GM19240 (cell line): ENCODE results near the gene PPFIA1.
"Not testable (repeated sequence)": the region's sequence is repeated elsewhere in the genome, so short reads cannot be mapped to it uniquely, and the experiment has no call there.

Experiments used
- DNase-seq: peaks from one replicate; pipeline ENCODE4 v3.0.0; 2011; ENCODE audit warnings: low spot score; ENCODE audit not compliant: insufficient read length

Gene PPFIA1

GRCh38 chr11:70251659-70252321 is 18.7 kb upstream of the PPFIA1 start:
- DNase-seq = no peak

- no peak for DNase-seq
Measured at GRCh38 chr11:70252844-70253243, 17.6 kb upstream of the PPFIA1 start.

- no peak for DNase-seq
Measured at GRCh38 chr11:70255477-70256116, 14.9 kb upstream of the PPFIA1 start.

- DNase-seq = not testable (repeated sequence)
Measured at GRCh38 chr11:70259077-70259476, 11.4 kb upstream of the PPFIA1 start.

GRCh38 chr11:70262951-70263350 is 7.5 kb upstream of the PPFIA1 start:
- DNase-seq = no peak

GRCh38 chr11:70263363-70263762 is 7.1 kb upstream of the PPFIA1 start:
- DNase-seq = no peak

GRCh38 chr11:70265341-70265740 is 5.1 kb upstream of the PPFIA1 start:
- peak; percentile 43 for DNase-seq

GRCh38 chr11:70267405-70267950 is 3.0 kb upstream of the PPFIA1 start:
- DNase-seq = no peak

- DNase-seq = no peak
Measured at GRCh38 chr11:70268526-70268925, 2.0 kb upstream of the PPFIA1 start.

GRCh38 chr11:70270877-70271648 is 573 bp downstream of the PPFIA1 start:
- no peak for DNase-seq

GRCh38 chr11:70271649-70271953 is 1.1 kb downstream of the PPFIA1 start:
- no peak for DNase-seq

- no peak for DNase-seq
Measured at GRCh38 chr11:70272009-70272408, 1.5 kb downstream of the PPFIA1 start.

- DNase-seq = no peak
Measured at GRCh38 chr11:70278994-70279393, 8.5 kb downstream of the PPFIA1 start.

- DNase-seq = no peak
Measured at GRCh38 chr11:70281156-70281609, 10.7 kb downstream of the PPFIA1 start.

GRCh38 chr11:70282012-70282411 is 11.5 kb downstream of the PPFIA1 start:
- no peak for DNase-seq

GRCh38 chr11:70288721-70289120 is 18.2 kb downstream of the PPFIA1 start:
- no peak for DNase-seq

GRCh38 chr11:70289582-70289981 is 19.1 kb downstream of the PPFIA1 start:
- DNase-seq = no peak

GRCh38 chr11:70290361-70291065 is 20.0 kb downstream of the PPFIA1 start:
- DNase-seq = no peak

GRCh38 chr11:70292166-70292565 is 21.7 kb downstream of the PPFIA1 start:
- DNase-seq = no peak

- no peak for DNase-seq
Measured at GRCh38 chr11:70292863-70293262, 22.4 kb downstream of the PPFIA1 start.

GRCh38 chr11:70295166-70295565 is 24.7 kb downstream of the PPFIA1 start:
- not testable (repeated sequence) for DNase-seq

- DNase-seq = no peak
Measured at GRCh38 chr11:70296681-70297080, 26.2 kb downstream of the PPFIA1 start.
